Bronchial epithelial cell (primary cell): ENCODE measurements around the gene ROS1. TPM values are rescaled to one million over a fixed set of nuclear protein-coding genes. Genes with fewer than 3 reads are reported as not detected.
A peak's percentile ranks its signal among the peaks of the same experiment; 100 is the strongest.

Source experiments
- DNase-seq: peaks from one replicate; pipeline ENCODE4 v3.0.0-alpha.2; 2010; ENCODE audit warnings: low read depth
- FAIRE-seq: peaks from 2 replicates; lab custom pipeline; 2011; peaks lifted over from hg19 to GRCh38; lab: Jason Lieb, UNC
- H3K27me3 ChIP-seq: 2 replicates; pipeline ENCODE4 v1.5.1; 2011; ENCODE audit warnings: low read length; ENCODE audit not compliant: control insufficient read depth, insufficient read depth
- H3K36me3 ChIP-seq: 2 replicates; pipeline ENCODE4 v1.5.1; 2011; ENCODE audit warnings: low read length; ENCODE audit not compliant: control insufficient read depth, insufficient read depth
- H3K4me3 ChIP-seq: 2 replicates; pipeline ENCODE4 v1.5.1; 2011; ENCODE audit warnings: mild to moderate bottlenecking, low read depth, low read length, control low read depth
- CTCF ChIP-seq: IDR thresholded peaks from 2 replicates; pipeline ENCODE4 v1.5.1; 2011; ENCODE audit warnings: mild to moderate bottlenecking, moderate library complexity, low read length, control low read depth, inconsistent platforms; ENCODE audit not compliant: insufficient read depth, severe bottlenecking
- total RNA-seq: library from RNA; depleted of rRNA; stranded (reverse); fragments of >200 nt; gene quantifications from 2 replicates; pipeline ENCODE4 v1.2.1, GENCODE V29; 2014

Gene ROS1
- total RNA-seq, 1 donor from 2014 or later, result 0.26 TPM

GRCh38 chr6:117409863-117410262 lies 15.9 kb downstream of the ROS1 start:
- DNase-seq (no peak), FAIRE-seq (no peak)
- Histone ChIP-seq H3K36me3 (no peaks in the 10 kb centered on the region), H3K4me3 (no peak overlapping the region), H3K27me3 (no peaks in the 10 kb centered on the region)
- no peak for TF ChIP-seq CTCF

GRCh38 chr6:117409420-117409819 lies 16.3 kb downstream of the ROS1 start:
- FAIRE-seq (no peak), DNase-seq (no peak)
- no peaks in the 10 kb centered on the region for H3K36me3 ChIP-seq
- H3K4me3 ChIP-seq, result no peak overlapping the region
- TF ChIP-seq CTCF, result no peak
- H3K27me3 ChIP-seq, result no peaks in the 10 kb centered on the region

- DNase-seq (peak; percentile 25), FAIRE-seq (no peak)
- H3K27me3 ChIP-seq, result no peaks in the 10 kb centered on the region
- no peak overlapping the region for H3K4me3 ChIP-seq
- TF ChIP-seq CTCF, result peak; percentile 47
- H3K36me3 ChIP-seq, result no peaks in the 10 kb centered on the region
Measured at GRCh38 chr6:117404548-117404947, 21.2 kb downstream of the ROS1 start.

GRCh38 chr6:117401799-117402198 lies 23.9 kb downstream of the ROS1 start:
- H3K4me3 ChIP-seq, result no peak overlapping the region
- DNase-seq (no peak), FAIRE-seq (no peak)
- no peaks in the 10 kb centered on the region for H3K27me3 ChIP-seq
- no peaks in the 10 kb centered on the region for H3K36me3 ChIP-seq
- TF ChIP-seq CTCF, result no peak

- Histone ChIP-seq H3K4me3 (no peak overlapping the region), H3K36me3 (no peaks in the 10 kb centered on the region), H3K27me3 (no peaks in the 10 kb centered on the region)
- TF ChIP-seq CTCF, result peak; percentile 26
- FAIRE-seq (no peak), DNase-seq (peak; percentile 32)
Measured at GRCh38 chr6:117399924-117400323, 25.8 kb downstream of the ROS1 start.

GRCh38 chr6:117399126-117399525 lies 26.6 kb downstream of the ROS1 start:
- no peak for DNase-seq
- H3K4me3 ChIP-seq, result no peak overlapping the region
- no peaks in the 10 kb centered on the region for H3K27me3 ChIP-seq
- H3K36me3 ChIP-seq, result no peaks in the 10 kb centered on the region
- TF ChIP-seq CTCF, result no peak
- FAIRE-seq, result no peak
